K562 (cell line): ENCODE results near the gene SLC22A4. TPM values are rescaled to one million over a fixed set of nuclear protein-coding genes. Genes with fewer than 3 reads are reported as not detected.

Experiments used
- ATAC-seq: fragments of 200-7000 bp; cut with Tn5 transposase; 3 replicates; pipeline ENCODE4 v1.9.1; 2020; ENCODE audit warnings: moderate library complexity
- BruUV-seq: library from RNA; stranded (reverse); fragments of 400-500 nt; replicated peaks from 2 replicates; lab custom pipeline; 2021; lab: Mats Ljungman, UMichigan
- CTCF ChIA-PET: fragments of 300-600 bp; formaldehyde crosslinking; extraction: SDS; loops from one replicate; lab custom pipeline; 2021; ENCODE audit warnings: low intra/inter-chr PET ratio; lab: Yijun Ruan, JAX
- POLR2A ChIA-PET: fragments of 300-600, 350-650 bp; sonication (Branson Sonifier 250); formaldehyde crosslinking; extraction: SDS; loops from one replicate; lab custom pipeline; 2021; ENCODE audit warnings: antibody characterized with exemption, inconsistent platforms; lab: Yijun Ruan, JAX
- DNase-seq, 4 experiments: peaks; one replicate each; pipeline versions ENCODE4 v3.0.0 to v3.0.0-alpha.2; 2011 to 2018; ENCODE audit warnings: low spot score in 3 of 4, mixed read lengths in 3 of 4; ENCODE audit errors: extremely low read depth in 1 of 4
- FAIRE-seq: peaks from 2 replicates; lab custom pipeline; 2011; peaks lifted over from hg19 to GRCh38; lab: Jason Lieb, UNC
- H2AFZ ChIP-seq: 2 replicates; pipeline ENCODE4 v1.6.0; 2011; ENCODE audit warnings: low read depth, low read length, control low read depth, inconsistent platforms
- H3K27ac ChIP-seq: fragments of 200-600 bp; 3 replicates; pipeline ENCODE4 v1.8.0; 2011; ENCODE audit warnings: low read depth, mild to moderate bottlenecking, control low read depth, inconsistent platforms, low read length, moderate library complexity, mixed read lengths; ENCODE audit errors: extremely low read depth
- H3K27me3 ChIP-seq, 2 experiments: fragments of 300-600 bp in 1 of 2; 2 replicates in 1 of 2; 3 replicates in 1 of 2; pipeline versions ENCODE4 v1.6.0 to v1.8.0; 2011; ENCODE audit warnings: inconsistent platforms in 2 of 2, low read length in 2 of 2, mild to moderate bottlenecking in 1 of 2, mixed read lengths in 1 of 2, moderate library complexity in 1 of 2; ENCODE audit not compliant: control insufficient read depth in 2 of 2, insufficient read depth in 2 of 2
- H3K36me3 ChIP-seq: fragments of 300-600 bp; 3 replicates; pipeline ENCODE4 v1.8.0; 2011; ENCODE audit warnings: mild to moderate bottlenecking, low read length, inconsistent platforms; ENCODE audit not compliant: control insufficient read depth, insufficient read depth
- H3K4me1 ChIP-seq, 2 experiments: fragments of 200-600 bp in 1 of 2; replicated peaks in 1 of 2; 2 replicates in 1 of 2; 3 replicates in 1 of 2; pipeline versions ENCODE4 v1.5.1 to v1.8.0; 2011; ENCODE audit warnings: inconsistent platforms in 2 of 2, low read length in 2 of 2, mild to moderate bottlenecking in 1 of 2, mixed read lengths in 1 of 2, moderate library complexity in 1 of 2; ENCODE audit not compliant: control insufficient read depth in 2 of 2, insufficient read depth in 2 of 2
- H3K4me2 ChIP-seq: 2 replicates; pipeline ENCODE4 v1.6.1; 2011; ENCODE audit warnings: low read length, control low read depth, inconsistent platforms, mixed read lengths; ENCODE audit not compliant: insufficient read depth
- H3K4me3 ChIP-seq: fragments of 200-600 bp; sonication (generic), shearing (Covaris generic); 2 replicates; pipeline ENCODE4 v1.5.1; 2016; ENCODE audit warnings: control low read depth, inconsistent platforms
- H3K79me2 ChIP-seq: fragments of 200-600 bp; 3 replicates; pipeline ENCODE4 v1.8.0; 2011; ENCODE audit warnings: low read length, inconsistent platforms; ENCODE audit not compliant: control insufficient read depth, insufficient read depth
- H3K9ac ChIP-seq, 2 experiments: 2 replicates each; pipeline versions ENCODE4 v1.6.0 to v1.6.1; 2011; ENCODE audit warnings: low read depth in 2 of 2, low read length in 2 of 2, control low read depth in 1 of 2, inconsistent platforms in 1 of 2, mild to moderate bottlenecking in 1 of 2, mixed read lengths in 1 of 2; ENCODE audit not compliant: insufficient read depth in 1 of 2
- H3K9me1 ChIP-seq: one replicate; pipeline ENCODE4 v1.6.0; 2011; ENCODE audit warnings: inconsistent platforms, mild to moderate bottlenecking, low read length, moderate library complexity; ENCODE audit not compliant: control insufficient read depth, insufficient read depth
- H3K9me3 ChIP-seq: replicated peaks from 2 replicates; pipeline ENCODE4 v1.5.1; 2011; ENCODE audit warnings: low read depth, low read length, inconsistent platforms; ENCODE audit not compliant: control insufficient read depth, insufficient read depth
- H4K20me1 ChIP-seq: replicated peaks from 2 replicates; pipeline ENCODE4 v1.6.1; 2011; ENCODE audit warnings: low read length, inconsistent platforms, mixed read lengths; ENCODE audit not compliant: control insufficient read depth, insufficient read depth
- BACH1 ChIP-seq: fragments of 200-800 bp; sonication (Bioruptor generic); IDR thresholded peaks from 2 replicates; pipeline ENCODE4 v1.6.1; 2016; ENCODE audit warnings: missing genetic modification characterization, missing compliant biosample characterization
- HEY1 ChIP-seq: fragments of 250-450 bp; sonication (Bioruptor Pico); IDR thresholded peaks from 2 replicates; pipeline ENCODE4 v1.5.0; 2020; ENCODE audit warnings: mild to moderate bottlenecking, moderate library complexity, borderline replicate concordance
- KDM5B ChIP-seq: fragments of 200-600 bp; sonication (generic); IDR thresholded peaks from 2 replicates; pipeline ENCODE4 v1.6.1; 2012; ENCODE audit warnings: low read depth, mild to moderate bottlenecking, moderate library complexity, low read length, control low read depth, inconsistent platforms; ENCODE audit not compliant: insufficient replicate concordance
- LCOR ChIP-seq: sonication (generic); formaldehyde crosslinking; IDR thresholded peaks from 2 replicates; pipeline ENCODE4 v1.8.0; 2022; ENCODE audit warnings: mild to moderate bottlenecking, missing genetic modification reagents
- MBD2 ChIP-seq: sonication (generic); IDR thresholded peaks from 2 replicates; pipeline ENCODE4 v1.6.1; 2016; ENCODE audit warnings: low read depth, borderline replicate concordance
- PML ChIP-seq: IDR thresholded peaks from 2 replicates; pipeline ENCODE4 v1.6.1; 2012; ENCODE audit warnings: low read length, inconsistent platforms
- POLR2AphosphoS5 ChIP-seq: IDR thresholded peaks from 2 replicates; pipeline ENCODE4 v1.6.1; 2011; ENCODE audit warnings: mild to moderate bottlenecking, low read depth, low read length, moderate library complexity; ENCODE audit not compliant: control insufficient read depth, insufficient read depth
- RHOXF2B ChIP-seq: fragments of 250-450 bp; sonication (Bioruptor Pico); conservative IDR thresholded peaks from 2 replicates; pipeline ENCODE4 v1.5.1; 2021
- ZBED1 ChIP-seq: IDR thresholded peaks from 2 replicates; pipeline ENCODE4 v1.6.1; 2014
- ZC3H8 ChIP-seq: fragments of 450-650 bp; IDR thresholded peaks from 2 replicates; pipeline ENCODE4 v1.6.1; 2017
- ZNF175 ChIP-seq: fragments of 200-800 bp; sonication (Bioruptor generic); IDR thresholded peaks from 2 replicates; pipeline ENCODE4 v1.6.1; 2016; ENCODE audit warnings: low read depth, mild to moderate bottlenecking, missing genetic modification characterization, missing compliant biosample characterization
- ZNF717 ChIP-seq: fragments of 250-450 bp; sonication (Bioruptor Pico); IDR thresholded peaks from 2 replicates; pipeline ENCODE4 v1.5.0; 2021
- WGBS: fragments of 100-300 bp; shearing (Covaris generic); methylation state at CpG from one replicate; pipeline ENCODE4 v1.1.6; 2016; ENCODE audit warnings: low coverage, mixed read lengths; ENCODE audit not compliant: insufficient coverage; ENCODE audit errors: missing lambda C conversion rate; 5-methylcytosine and 5-hydroxymethylcytosine counted together
- in situ Hi-C: fragments of 300-500 bp; cut with MboI; formaldehyde crosslinking; loops from 4 replicates; pipeline ENCODE4 v1.15.0; 2018; ENCODE audit warnings: inconsistent platforms, mixed read lengths
- intact Hi-C: fragments of 100-400 bp; cut with micrococcal nuclease; formaldehyde crosslinking; loops from 2 replicates; pipeline ENCODE4 v1.14.2; 2022
- polyA plus RNA-seq, 8 experiments: library from polyadenylated mRNA; depleted of rRNA in 4 of 8; stranded (reverse) in 5 of 8; unstranded in 3 of 8; fragments of >200 nt; fragmentation: Nextera tagmentation in 2 of 8; fragmentation: Illumina TruSeq in 1 of 8; extraction: Ambion mirVana in 2 of 8; extraction: Trizol in 1 of 8; gene quantifications; 2 replicates each; pipeline versions ENCODE4 v1.2.1 to v1.2.3, GENCODE V29; 2011 to 2014; ENCODE audit warnings: inconsistent platforms in 1 of 8, missing spikeins in 1 of 8
- total RNA-seq, 7 experiments: library from RNA; depleted of rRNA in 6 of 7; stranded (reverse); fragments of >200 nt in 6 of 7; fragmentation: Illumina TruSeq in 2 of 7; extraction: Trizol in 2 of 7; gene quantifications; 2 replicates each; pipeline versions ENCODE4 v1.2.1 to v1.2.3, GENCODE V29; 2011 to 2021; ENCODE audit warnings: low replicate concordance in 1 of 7
- TF ChIP-seq, protein P1 (sequence below): sonication (generic); formaldehyde crosslinking; IDR thresholded peaks from 2 replicates; pipeline ENCODE4 v1.8.0; 2022; ENCODE audit warnings: mild to moderate bottlenecking, missing genetic modification reagents
- TF ChIP-seq, protein P2 (sequence below): sonication (generic); formaldehyde crosslinking; IDR thresholded peaks from 2 replicates; pipeline ENCODE4 v1.8.0; 2022; ENCODE audit warnings: mild to moderate bottlenecking, missing genetic modification reagents
- TF ChIP-seq, protein P3 (sequence below): fragments of 450-650 bp; IDR thresholded peaks from 2 replicates; pipeline ENCODE4 v1.6.1; 2016
- TF ChIP-seq, protein P4 (sequence below): fragments of 250-450 bp; sonication (Bioruptor Pico); IDR thresholded peaks from 2 replicates; pipeline ENCODE4 v1.9.0; 2021; ENCODE audit warnings: mild to moderate bottlenecking
- TF ChIP-seq, protein P5 (sequence below): sonication (generic); formaldehyde crosslinking; IDR thresholded peaks from 2 replicates; pipeline ENCODE4 v1.9.0; 2022; ENCODE audit warnings: mild to moderate bottlenecking, missing genetic modification reagents

SLC22A4 gene
- total and polyA plus RNA-seq, 9 of the 15 experiments (the other 6 are each of a cell fraction or from before 2014, with no cell fraction given), result 2.7 to 9.5 (median 6.2) TPM

DNA sequence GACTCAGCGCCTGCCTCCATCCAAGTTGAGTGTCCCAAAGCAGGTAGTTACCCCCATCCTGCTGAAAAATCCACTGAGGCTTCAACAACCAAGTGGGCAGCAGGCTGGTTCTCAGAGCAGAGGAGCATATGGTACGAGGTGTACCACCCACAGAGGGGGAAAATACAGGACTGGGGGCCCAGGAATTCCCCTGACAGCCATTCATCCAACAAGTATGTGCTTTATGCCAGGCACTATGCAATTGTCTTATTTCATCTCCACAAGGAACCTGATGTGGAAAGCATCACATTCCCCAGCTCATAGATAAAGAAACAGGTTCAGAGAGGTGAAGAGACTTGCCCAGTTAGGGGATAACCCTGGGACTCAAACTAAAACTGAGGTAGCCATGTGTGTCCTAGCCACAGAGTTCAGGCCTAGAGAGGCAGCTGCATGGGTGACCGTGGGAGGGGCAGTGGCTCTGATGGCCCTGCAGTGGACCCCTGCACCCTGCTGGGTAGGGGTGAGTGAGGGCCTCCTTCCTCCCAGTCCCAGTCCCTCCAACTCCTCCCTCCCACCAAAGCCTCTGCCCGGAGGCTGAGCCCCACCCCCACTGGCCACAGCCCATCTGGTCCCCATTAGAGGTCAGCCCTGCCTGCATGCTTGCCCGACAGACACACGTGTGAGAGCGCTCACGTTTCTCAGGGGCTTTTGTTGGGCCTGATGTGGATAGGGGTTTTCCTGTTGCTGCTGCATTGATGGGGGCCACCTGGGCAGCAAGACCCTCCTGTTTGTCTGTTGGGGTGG, 25.2 kb upstream of the SLC22A4 start:
- Histone ChIP-seq H3K4me2 (no peak overlapping the region), H2AFZ (no peak overlapping the region), H3K9me1 (no peaks in the 10 kb centered on the region), H4K20me1 (no peaks in the 10 kb centered on the region), H3K36me3 (peaks cover 16% of the 10 kb centered on the region; the same call in 2 of the 3 replicates), H3K27me3 (no peaks in the 10 kb centered on the region), H3K9ac (peak overlapping the region in 1 of 2 experiments; percentile 66; a peak in 2 of 4 replicates), H3K27ac (no peak overlapping the region), H3K4me3 (no peak overlapping the region), H3K4me1 (peaks cover 16 to 32% of the 10 kb centered on the region in 2 experiments; a peak in 4 of 5 replicates), H3K9me3 (no peaks in the 10 kb centered on the region), H3K79me2 (no peaks in the 10 kb centered on the region)
- intact Hi-C loops, result no loop called here
- in situ Hi-C loops, result no loop called here
- ChIA-PET POLR2A (interaction anchor here (0.8 to 1.7 kb wide), 4 partner anchors 11 to 118 kb away, joined by 3 to 7 read pairs (median 4); partner anchors contain the start of gene SLC22A4), CTCF (no interaction called here)
- FAIRE-seq (no peak), DNase-seq (peak in 2 of 4 experiments; percentile 48 to 54), ATAC-seq (no peak)
- no TSS peak for BruUV-seq
- WGBS, result 61% methylated on average over 6 of the region's 8 CpGs
- TF ChIP-seq ZNF175 (CRISPR knock-in tag) (no peak), LCOR (no peak), RHOXF2B (CRISPR knock-in tag) (no peak), HEY1 (CRISPR knock-in tag) (no peak), PML (no peak), ZNF717 (CRISPR knock-in tag) (no peak), ZC3H8 (no peak), POLR2AphosphoS5 (no peak), KDM5B (no peak), ZBED1 (no peak), MBD2 (no peak), BACH1 (tag) (no peak)
- TF ChIP-seq, protein P1, sequence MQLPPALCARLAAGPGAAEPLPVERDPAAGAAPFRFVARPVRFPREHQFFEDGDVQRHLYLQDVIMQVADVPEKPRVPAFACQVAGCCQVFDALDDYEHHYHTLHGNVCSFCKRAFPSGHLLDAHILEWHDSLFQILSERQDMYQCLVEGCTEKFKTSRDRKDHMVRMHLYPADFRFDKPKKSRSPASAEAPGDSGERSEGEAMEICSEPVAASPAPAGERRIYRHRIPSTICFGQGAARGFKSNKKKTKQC (CRISPR knock-in tag), result no peak
- TF ChIP-seq, protein P2, sequence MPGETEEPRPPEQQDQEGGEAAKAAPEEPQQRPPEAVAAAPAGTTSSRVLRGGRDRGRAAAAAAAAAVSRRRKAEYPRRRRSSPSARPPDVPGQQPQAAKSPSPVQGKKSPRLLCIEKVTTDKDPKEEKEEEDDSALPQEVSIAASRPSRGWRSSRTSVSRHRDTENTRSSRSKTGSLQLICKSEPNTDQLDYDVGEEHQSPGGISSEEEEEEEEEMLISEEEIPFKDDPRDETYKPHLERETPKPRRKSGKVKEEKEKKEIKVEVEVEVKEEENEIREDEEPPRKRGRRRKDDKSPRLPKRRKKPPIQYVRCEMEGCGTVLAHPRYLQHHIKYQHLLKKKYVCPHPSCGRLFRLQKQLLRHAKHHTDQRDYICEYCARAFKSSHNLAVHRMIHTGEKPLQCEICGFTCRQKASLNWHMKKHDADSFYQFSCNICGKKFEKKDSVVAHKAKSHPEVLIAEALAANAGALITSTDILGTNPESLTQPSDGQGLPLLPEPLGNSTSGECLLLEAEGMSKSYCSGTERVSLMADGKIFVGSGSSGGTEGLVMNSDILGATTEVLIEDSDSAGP, result no peak
- TF ChIP-seq, protein P3, sequence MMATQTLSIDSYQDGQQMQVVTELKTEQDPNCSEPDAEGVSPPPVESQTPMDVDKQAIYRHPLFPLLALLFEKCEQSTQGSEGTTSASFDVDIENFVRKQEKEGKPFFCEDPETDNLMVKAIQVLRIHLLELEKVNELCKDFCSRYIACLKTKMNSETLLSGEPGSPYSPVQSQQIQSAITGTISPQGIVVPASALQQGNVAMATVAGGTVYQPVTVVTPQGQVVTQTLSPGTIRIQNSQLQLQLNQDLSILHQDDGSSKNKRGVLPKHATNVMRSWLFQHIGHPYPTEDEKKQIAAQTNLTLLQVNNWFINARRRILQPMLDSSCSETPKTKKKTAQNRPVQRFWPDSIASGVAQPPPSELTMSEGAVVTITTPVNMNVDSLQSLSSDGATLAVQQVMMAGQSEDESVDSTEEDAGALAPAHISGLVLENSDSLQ, result no peak
- TF ChIP-seq, protein P4, sequence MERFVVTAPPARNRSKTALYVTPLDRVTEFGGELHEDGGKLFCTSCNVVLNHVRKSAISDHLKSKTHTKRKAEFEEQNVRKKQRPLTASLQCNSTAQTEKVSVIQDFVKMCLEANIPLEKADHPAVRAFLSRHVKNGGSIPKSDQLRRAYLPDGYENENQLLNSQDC (CRISPR knock-in tag), result no peak
- TF ChIP-seq, protein P5, sequence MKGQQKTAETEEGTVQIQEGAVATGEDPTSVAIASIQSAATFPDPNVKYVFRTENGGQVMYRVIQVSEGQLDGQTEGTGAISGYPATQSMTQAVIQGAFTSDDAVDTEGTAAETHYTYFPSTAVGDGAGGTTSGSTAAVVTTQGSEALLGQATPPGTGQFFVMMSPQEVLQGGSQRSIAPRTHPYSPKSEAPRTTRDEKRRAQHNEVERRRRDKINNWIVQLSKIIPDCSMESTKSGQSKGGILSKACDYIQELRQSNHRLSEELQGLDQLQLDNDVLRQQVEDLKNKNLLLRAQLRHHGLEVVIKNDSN (CRISPR knock-in tag), result no peak
